Measurements from ENCODE around the gene CBLN1. TPM values are rescaled to one million over a fixed set of nuclear protein-coding genes. Genes with fewer than 3 reads are reported as not detected.

CBLN1 gene
- total and polyA plus RNA-seq, 2 of the 4 experiments (the other 2 are of a cell fraction): not detected

DNA sequence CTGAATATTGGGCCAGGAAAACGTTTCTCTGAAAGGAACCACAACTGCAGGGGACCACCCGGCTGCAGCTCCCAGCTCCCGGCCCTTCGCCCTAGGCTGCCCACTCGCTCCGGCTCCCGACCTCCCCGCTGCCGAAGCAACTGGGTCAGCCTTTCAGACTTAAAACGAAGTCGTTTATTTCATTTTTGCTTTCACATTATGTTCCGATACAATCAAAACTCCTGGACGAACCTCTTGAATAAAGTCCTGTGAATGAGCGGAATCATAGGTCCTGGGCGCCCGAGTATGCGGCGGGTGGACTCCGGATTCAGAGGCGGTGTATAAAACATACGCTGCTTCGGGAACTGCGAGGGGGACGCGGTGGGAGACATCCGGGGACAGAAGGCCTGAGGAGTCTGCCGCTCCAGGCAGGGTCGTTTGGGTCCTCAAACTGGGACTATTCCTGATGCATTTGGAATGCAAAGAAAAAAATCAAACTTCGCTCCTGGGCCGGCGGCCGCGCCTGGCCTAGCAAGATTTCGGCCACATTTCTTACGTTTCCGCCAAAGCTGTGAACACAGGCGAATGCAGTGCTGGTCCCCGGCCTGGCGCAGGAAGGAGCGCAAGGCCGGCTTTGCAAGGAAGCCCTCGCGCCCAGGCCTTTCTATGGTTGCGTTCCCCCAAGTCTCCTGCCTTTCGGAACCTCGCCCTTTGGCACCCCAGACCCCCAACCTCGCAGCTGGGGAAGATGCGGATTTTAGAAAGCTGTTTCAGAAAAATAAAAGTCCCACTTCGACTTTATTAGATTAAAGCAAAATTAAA, 3.7 kb downstream of the CBLN1 start:
- Histone ChIP-seq H3K4me3 (ENCODE audit: insufficient read depth, low read depth, low read length) (no peak overlapping the region), H3K56ac (ENCODE audit: extremely low read depth, insufficient read depth, low read length) (no peak overlapping the region), H3K36me3 (ENCODE audit: control insufficient read depth, insufficient read depth, low read length) (no peaks in the 10 kb centered on the region), H3K4me1 (ENCODE audit: control insufficient read depth, insufficient read depth, low read length) (no peaks in the 10 kb centered on the region), H2AK9ac (replicated peaks; ENCODE audit: low read depth, low read length, poor library complexity) (no peak overlapping the region), H3K9me3 (ENCODE audit: control insufficient read depth, insufficient read depth, low read length) (no peaks in the 10 kb centered on the region), H3K79me1 (ENCODE audit: low read depth in 1 of 2, low read length in 2 of 2) (no peaks in the 10 kb centered on the region), H4K8ac (ENCODE audit: low read depth in 2 of 2, low read length in 2 of 2) (no peak overlapping the region), H3K18ac (ENCODE audit: low read depth, low read length) (no peak overlapping the region), H4K20me1 (ENCODE audit: insufficient read depth, low read length) (no peaks in the 10 kb centered on the region; the same call in 1 of the 2 replicates), H3K4me2 (ENCODE audit: low read depth, low read length) (no peak overlapping the region), H2BK20ac (ENCODE audit: low read depth, low read length) (no peak overlapping the region), H4K91ac (ENCODE audit: insufficient read depth, low read depth, low read length) (no peak overlapping the region), H3K9ac (ENCODE audit: low read depth, low read length) (no peak overlapping the region), H2BK120ac (ENCODE audit: low read depth, low read length) (no peak overlapping the region), H2BK15ac (ENCODE audit: low read depth, low read length) (no peak overlapping the region), H2BK5ac (ENCODE audit: low read depth, low read length, poor library complexity, severe bottlenecking) (no peak overlapping the region), H2AFZ (replicated peaks; ENCODE audit: low read length, poor library complexity) (peak overlapping the region; percentile 53), H2AK5ac (ENCODE audit: low read depth, low read length) (no peak overlapping the region), H3K14ac (replicated peaks; ENCODE audit: low read depth, low read length) (no peak overlapping the region), H4K5ac (ENCODE audit: low read depth, low read length) (no peak overlapping the region), H3K9me1 (ENCODE audit: insufficient read depth, low read length) (no peaks in the 10 kb centered on the region), H3K23ac (ENCODE audit: low read depth, low read length) (no peak overlapping the region), H3K27me3 (ENCODE audit: control insufficient read depth, insufficient read depth, low read length) (peaks cover 63% of the 10 kb centered on the region), H3K27ac (ENCODE audit: insufficient read depth, low read length) (no peak overlapping the region), H3K4ac (ENCODE audit: low read depth, low read length) (no peak overlapping the region)
- no TSS peak for BruUV-seq (replicated peaks)
- no peak for ATAC-seq (ENCODE audit: low read depth)
- DNase-seq: no peak
- 3% methylated on average over 28 of the region's 49 CpGs; no CpG with 5 or more reads in 1 of the 2 experiments for WGBS, 2 experiments (ENCODE audit: extremely low coverage in 2 of 2, insufficient read length in 1 of 2)
- POLR2A ChIA-PET (ENCODE audit: unreplicated experiment): no interaction called here
- TF ChIP-seq MAZ (IDR thresholded peaks at IDR 0.05; ENCODE audit: borderline replicate concordance, low read depth, low read length) (no peak), CEBPB (IDR thresholded peaks at IDR 0.05; ENCODE audit: low read depth, low read length) (no peak), RCOR1 (IDR thresholded peaks at IDR 0.05; ENCODE audit: insufficient replicate concordance, low read length) (no peak), MXI1 (IDR thresholded peaks at IDR 0.05; ENCODE audit: borderline replicate concordance, low read depth, low read length) (no peak)
- TF ChIP-seq, protein P1, sequence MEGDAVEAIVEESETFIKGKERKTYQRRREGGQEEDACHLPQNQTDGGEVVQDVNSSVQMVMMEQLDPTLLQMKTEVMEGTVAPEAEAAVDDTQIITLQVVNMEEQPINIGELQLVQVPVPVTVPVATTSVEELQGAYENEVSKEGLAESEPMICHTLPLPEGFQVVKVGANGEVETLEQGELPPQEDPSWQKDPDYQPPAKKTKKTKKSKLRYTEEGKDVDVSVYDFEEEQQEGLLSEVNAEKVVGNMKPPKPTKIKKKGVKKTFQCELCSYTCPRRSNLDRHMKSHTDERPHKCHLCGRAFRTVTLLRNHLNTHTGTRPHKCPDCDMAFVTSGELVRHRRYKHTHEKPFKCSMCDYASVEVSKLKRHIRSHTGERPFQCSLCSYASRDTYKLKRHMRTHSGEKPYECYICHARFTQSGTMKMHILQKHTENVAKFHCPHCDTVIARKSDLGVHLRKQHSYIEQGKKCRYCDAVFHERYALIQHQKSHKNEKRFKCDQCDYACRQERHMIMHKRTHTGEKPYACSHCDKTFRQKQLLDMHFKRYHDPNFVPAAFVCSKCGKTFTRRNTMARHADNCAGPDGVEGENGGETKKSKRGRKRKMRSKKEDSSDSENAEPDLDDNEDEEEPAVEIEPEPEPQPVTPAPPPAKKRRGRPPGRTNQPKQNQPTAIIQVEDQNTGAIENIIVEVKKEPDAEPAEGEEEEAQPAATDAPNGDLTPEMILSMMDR (conservative IDR thresholded peaks at IDR 0.05; ENCODE audit: low read depth, low read length): no peak
- in situ Hi-C loops (cut with MboI; ENCODE audit: low sequenced_read_pairs) (no loop called here), dilution Hi-C loops (cut with HindIII; ENCODE audit: low sequenced_read_pairs, unreplicated experiment) (no loop called here), intact Hi-C loops (cut with micrococcal nuclease) (no loop called here)
- CTCF ChIA-PET: no interaction called here
